Measurements from ENCODE around the gene SFMBT2. TPM values are rescaled to one million over a fixed set of nuclear protein-coding genes. Genes with fewer than 3 reads are reported as not detected.
"Not testable (repeated sequence)": the region's sequence is repeated elsewhere in the genome, so short reads cannot be mapped to it uniquely, and the experiment has no call there.

The SFMBT2 gene
- total RNA-seq, 1 experiment from 2014 or later, result 4.0 TPM

- DNase-seq (ENCODE audit: extremely low read depth, low read depth), result no peak
Observed at GRCh38 chr10:7333961-7334641, 76.7 kb downstream of the SFMBT2 start.

GRCh38 chr10:7329219-7329618, 81.6 kb downstream of the SFMBT2 start:
- no peak for DNase-seq (ENCODE audit: extremely low read depth, low read depth)

DNA sequence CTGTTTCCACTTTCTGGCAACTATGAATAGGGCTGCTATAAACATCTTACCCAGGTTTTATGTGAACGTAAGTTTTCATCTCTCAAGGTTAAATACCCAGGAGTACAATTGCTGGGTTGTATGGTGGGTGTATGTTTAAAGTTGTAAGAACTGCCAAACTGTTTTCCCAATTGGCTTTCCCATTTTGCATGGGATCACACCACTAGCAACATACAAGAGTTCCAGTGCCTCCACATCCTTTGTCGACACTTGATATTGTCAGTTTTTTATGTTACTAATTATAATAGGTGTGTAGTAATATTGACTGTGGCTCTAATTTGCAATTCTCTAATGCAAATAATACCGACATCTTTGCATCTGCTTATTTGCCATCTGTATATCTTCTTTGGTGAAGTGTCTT, 82.9 kb downstream of the SFMBT2 start:
- DNase-seq (ENCODE audit: extremely low read depth, low read depth), result no peak

- no peak for DNase-seq (ENCODE audit: extremely low read depth, low read depth)
Observed at GRCh38 chr10:7322623-7323022, 88.2 kb downstream of the SFMBT2 start.

DNA sequence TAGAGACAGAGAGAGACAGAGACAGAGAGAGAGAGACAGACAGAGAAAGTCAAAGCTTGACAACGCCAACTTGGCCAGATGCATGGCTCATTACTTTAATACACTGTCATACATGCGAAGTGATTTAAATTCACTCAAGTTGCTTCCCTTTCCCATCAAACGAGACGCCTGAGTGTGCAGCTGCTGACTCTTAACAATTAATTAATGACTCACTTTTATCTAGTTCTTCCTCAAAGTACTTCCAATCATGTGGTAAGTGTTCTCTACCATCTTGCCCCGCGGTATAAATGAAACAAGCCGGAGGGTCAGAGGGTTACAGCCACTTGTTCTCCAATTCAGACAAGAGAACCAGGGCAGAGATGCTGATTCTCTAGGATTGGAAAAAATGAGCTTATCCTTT, 90.8 kb downstream of the SFMBT2 start:
- no peak for DNase-seq (ENCODE audit: extremely low read depth, low read depth)

- no peak for DNase-seq (ENCODE audit: extremely low read depth, low read depth)
Observed at GRCh38 chr10:7319632-7320031, 91.2 kb downstream of the SFMBT2 start.

DNA sequence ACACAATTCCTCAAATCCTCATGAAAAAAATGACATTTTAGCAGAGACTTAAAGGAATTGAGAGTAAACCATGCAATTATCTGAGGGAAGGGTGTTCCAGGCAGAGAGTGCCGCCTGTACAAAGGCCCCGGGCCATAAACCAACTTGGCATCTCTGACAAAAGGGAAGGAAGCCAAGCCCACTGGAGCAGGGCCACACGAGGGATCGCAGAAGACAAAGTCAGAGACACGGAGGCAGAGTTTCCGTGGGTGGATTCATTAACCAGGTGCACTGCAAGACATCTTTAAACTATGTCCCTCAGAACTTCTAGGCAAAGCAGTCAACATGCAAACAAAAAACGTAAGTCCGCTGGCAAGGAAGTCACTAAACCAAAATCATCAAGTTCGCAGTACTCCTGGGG, 92.0 kb downstream of the SFMBT2 start:
- no peak for DNase-seq (ENCODE audit: extremely low read depth, low read depth)

DNA sequence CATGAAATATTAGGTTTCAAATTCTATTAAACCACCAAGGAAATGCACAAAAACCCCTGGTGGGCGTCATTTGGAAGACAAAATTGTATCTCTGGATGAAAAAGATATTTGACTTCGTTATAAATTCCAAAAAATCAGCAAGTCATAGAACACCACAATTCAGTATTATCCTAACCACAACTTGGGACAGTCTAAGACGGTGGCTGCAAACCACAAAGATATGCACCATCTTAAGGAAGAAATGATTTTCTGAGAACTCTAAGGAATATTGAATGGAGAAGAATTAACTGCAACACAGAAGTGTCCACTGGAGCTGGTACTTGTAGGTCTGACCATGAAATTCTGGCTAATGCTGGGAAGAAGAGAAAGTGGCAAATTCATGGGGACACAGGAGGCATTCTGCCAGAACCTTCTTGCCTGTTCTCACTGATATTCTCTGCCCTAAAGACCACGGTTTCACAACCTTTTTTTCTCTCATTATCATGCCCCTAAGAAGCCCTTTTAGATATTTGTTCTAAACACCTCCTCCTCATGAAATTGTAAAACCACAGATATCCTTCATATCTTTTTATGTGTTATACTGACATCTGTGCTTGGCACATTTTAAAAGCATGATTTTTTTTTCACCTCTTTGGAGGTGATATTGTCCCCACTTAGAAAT, 92.9 kb downstream of the SFMBT2 start:
- DNase-seq (ENCODE audit: extremely low read depth, low read depth), result no peak

GRCh38 chr10:7316839-7317238, 94.0 kb downstream of the SFMBT2 start:
- no peak for DNase-seq (ENCODE audit: extremely low read depth, low read depth)

- no peak for DNase-seq (ENCODE audit: extremely low read depth, low read depth)
Observed at GRCh38 chr10:7315906-7316305, 94.9 kb downstream of the SFMBT2 start.

GRCh38 chr10:7314170-7314569, 96.7 kb downstream of the SFMBT2 start:
- DNase-seq (ENCODE audit: extremely low read depth, low read depth), result no peak

DNA sequence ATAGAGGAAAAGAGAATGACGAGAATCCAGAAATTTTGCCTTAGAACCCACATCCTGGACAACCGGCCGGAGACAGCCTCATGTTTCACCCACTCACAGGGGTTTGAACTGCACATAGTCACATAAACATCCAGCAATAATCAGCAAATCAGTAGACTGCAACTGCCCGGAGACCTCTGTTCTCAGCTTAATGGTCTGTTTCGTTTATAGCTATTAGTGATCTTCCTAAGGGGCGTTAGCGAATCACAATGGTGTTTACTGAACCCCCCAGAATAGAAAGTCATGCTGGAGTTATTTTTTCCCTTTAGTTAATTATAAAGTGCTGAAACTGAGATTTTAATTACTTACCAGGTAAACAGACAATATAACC, 98.4 kb downstream of the SFMBT2 start:
- no peak for DNase-seq (ENCODE audit: extremely low read depth, low read depth)

- not testable (repeated sequence) for DNase-seq (ENCODE audit: extremely low read depth, low read depth)
Observed at GRCh38 chr10:7311850-7312487, 98.9 kb downstream of the SFMBT2 start.

DNA sequence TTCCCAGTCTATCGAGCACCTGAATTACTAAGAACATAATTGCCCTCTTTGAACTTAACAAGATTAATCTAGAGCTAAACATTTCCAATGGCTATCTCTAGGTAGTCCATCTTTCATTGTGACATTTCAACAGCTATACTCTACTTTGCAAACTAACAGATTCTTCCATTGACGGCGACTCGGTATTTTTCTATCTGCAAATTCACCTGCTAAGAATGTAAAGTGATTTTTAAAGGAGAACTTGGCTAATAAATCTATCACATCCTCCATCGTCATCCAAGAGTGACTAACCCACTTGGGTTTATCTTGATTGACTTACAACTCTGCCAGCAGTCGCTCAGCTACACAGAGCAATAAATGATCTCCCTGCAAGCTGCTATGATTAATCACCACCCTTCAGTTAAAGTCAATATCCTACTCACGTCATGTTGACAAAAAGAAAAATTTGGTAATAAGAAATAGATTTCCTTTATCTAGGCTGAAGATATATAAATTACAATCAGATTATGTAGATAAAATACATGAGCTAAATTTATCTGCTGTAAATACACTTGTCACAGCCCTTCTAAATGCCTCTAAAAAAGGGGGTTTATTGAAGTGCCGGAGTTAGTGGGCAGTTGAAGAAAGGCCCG, 99.5 kb downstream of the SFMBT2 start:
- peak; percentile 71 for DNase-seq (ENCODE audit: extremely low read depth, low read depth)

GRCh38 chr10:7310076-7310475, 100.8 kb downstream of the SFMBT2 start:
- DNase-seq (ENCODE audit: extremely low read depth, low read depth), result no peak

DNA sequence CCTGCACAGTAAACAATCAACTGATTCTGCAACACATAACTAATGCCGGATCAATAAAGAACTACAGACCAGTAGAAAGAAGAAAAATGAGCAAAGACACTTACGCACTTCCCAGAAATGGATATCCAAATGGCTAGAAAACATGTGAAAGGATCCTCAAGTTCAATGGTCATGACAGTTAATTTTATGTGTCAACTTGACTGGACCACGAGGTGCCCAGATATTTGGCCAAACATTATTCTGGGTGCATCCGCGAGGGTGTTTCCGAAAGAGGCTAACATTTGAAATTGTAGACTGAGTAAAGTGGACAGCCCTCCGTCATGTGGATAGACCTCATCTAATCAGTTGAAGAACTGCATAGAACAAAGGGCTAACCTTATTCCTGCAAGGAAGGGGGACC, 102.0 kb downstream of the SFMBT2 start:
- DNase-seq (ENCODE audit: extremely low read depth, low read depth), result no peak

- DNase-seq (ENCODE audit: extremely low read depth, low read depth), result no peak
Observed at GRCh38 chr10:7306616-7307015, 104.2 kb downstream of the SFMBT2 start.

DNA sequence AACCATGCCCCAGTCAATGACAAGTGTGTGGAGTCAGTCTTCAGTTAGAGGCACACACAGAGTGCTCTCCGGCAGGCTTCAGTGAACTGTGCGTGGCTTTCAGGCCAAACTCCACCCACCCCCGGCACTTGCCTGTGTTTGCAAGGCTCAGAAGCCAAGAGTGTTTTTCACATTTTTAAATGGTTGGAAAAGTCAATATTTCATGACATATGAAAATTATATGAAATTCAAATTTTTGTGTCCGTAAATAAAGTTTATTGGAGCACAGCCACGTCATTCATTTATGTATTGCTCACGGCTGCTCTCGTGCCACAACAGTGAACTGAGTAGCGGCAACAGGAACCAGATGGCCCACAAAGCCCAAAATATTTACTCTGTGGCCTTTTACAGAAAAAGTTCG, 104.7 kb downstream of the SFMBT2 start:
- DNase-seq (ENCODE audit: extremely low read depth, low read depth), result no peak

- no peak for DNase-seq (ENCODE audit: extremely low read depth, low read depth)
Observed at GRCh38 chr10:7305053-7305452, 105.8 kb downstream of the SFMBT2 start.

DNA sequence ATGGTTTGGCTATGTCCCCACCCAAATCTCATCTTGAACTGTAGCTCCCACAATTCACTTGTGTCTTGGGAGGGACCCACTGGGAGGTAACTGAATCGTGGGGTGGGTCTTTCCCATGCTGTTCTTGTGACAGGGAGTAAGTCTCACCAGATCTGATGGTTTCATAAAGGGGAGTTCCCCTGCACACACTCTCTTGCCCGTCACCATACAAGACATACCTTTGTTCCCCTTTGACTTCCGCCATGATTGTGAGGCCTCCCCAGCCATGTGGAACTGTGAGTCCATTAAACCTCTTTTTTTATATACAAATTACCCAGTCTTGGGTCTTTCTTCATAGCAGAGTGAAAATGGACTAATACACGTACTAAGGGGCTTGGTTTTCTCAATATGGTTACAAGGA, 106.7 kb downstream of the SFMBT2 start:
- no peak for DNase-seq (ENCODE audit: extremely low read depth, low read depth)

- no peak for DNase-seq (ENCODE audit: extremely low read depth, low read depth)
Observed at GRCh38 chr10:7302930-7303557, 107.8 kb downstream of the SFMBT2 start.
